Neural cell (in vitro differentiated cells): Measurements from ENCODE around the gene REC114. TPM values are rescaled to one million over a fixed set of nuclear protein-coding genes. Genes with fewer than 3 reads are reported as not detected.

Experiments used
- H2AFZ ChIP-seq: fragments of 200-600, 300-800 bp; sonication (generic), shearing (Covaris generic); 2 replicates; pipeline ENCODE4 v1.6.0; 2014; ENCODE audit warnings: low read depth, mild to moderate bottlenecking, antibody characterized with exemption, low read length, moderate library complexity
- H3F3A ChIP-seq: fragments of 200-600 bp; shearing (Covaris generic); 2 replicates; pipeline ENCODE4 v1.6.1; 2016; ENCODE audit warnings: mild to moderate bottlenecking, moderate library complexity, mixed read lengths, antibody characterized with exemption, low read length; ENCODE audit not compliant: insufficient read depth, poor library complexity, severe bottlenecking
- H3K27ac ChIP-seq: fragments of 200-600, 300-800 bp; sonication (generic), shearing (Covaris generic); 2 replicates; pipeline ENCODE4 v1.5.1; 2014; ENCODE audit warnings: mild to moderate bottlenecking, low read length, moderate library complexity
- H3K27me3 ChIP-seq: fragments of 300-800, 200-600 bp; sonication (generic), shearing (Covaris generic); 2 replicates; pipeline ENCODE4 v1.6.0; 2014; ENCODE audit warnings: mild to moderate bottlenecking, low read depth, low read length, moderate library complexity; ENCODE audit not compliant: insufficient read depth
- H3K36me3 ChIP-seq: fragments of 300-800, 200-600 bp; sonication (generic), shearing (Covaris generic); 2 replicates; pipeline ENCODE4 v1.5.1; 2014; ENCODE audit warnings: mild to moderate bottlenecking, antibody characterized with exemption, low read length, moderate library complexity; ENCODE audit not compliant: insufficient read depth
- H3K4me2 ChIP-seq: fragments of 300-800, 200-600 bp; sonication (generic), shearing (Covaris generic); 2 replicates; pipeline ENCODE4 v1.6.0; 2014; ENCODE audit warnings: mild to moderate bottlenecking, low read length
- H3K4me3 ChIP-seq: fragments of 300-800, 200-600 bp; sonication (generic), shearing (Covaris generic); 2 replicates; pipeline ENCODE4 v1.5.1; 2014; ENCODE audit warnings: mild to moderate bottlenecking, low read length, moderate library complexity
- H3K79me2 ChIP-seq: fragments of 200-600 bp; shearing (Covaris generic); replicated peaks from 2 replicates; pipeline ENCODE4 v1.6.0; 2014; ENCODE audit warnings: mild to moderate bottlenecking, low read length, moderate library complexity; ENCODE audit not compliant: insufficient read depth
- H3K9ac ChIP-seq: fragments of 300-800, 200-600 bp; sonication (generic), shearing (Covaris generic); 2 replicates; pipeline ENCODE4 v1.6.1; 2016; ENCODE audit warnings: mild to moderate bottlenecking, low read length, mixed read lengths
- H3K9me2 ChIP-seq: fragments of 200-600 bp; shearing (Covaris generic); 2 replicates; pipeline ENCODE4 v1.6.1; 2016; ENCODE audit warnings: mild to moderate bottlenecking, low read length, mixed read lengths; ENCODE audit not compliant: insufficient read depth
- H3K9me3 ChIP-seq: fragments of 200-600, 300-800 bp; sonication (generic), shearing (Covaris generic); 2 replicates; pipeline ENCODE4 v1.6.1; 2016; ENCODE audit warnings: mild to moderate bottlenecking, mixed run types, low read length, moderate library complexity, mixed read lengths
- H4K20me1 ChIP-seq: fragments of 200-600 bp; shearing (Covaris generic); 2 replicates; pipeline ENCODE4 v1.6.1; 2016; ENCODE audit warnings: mild to moderate bottlenecking, mixed run types; ENCODE audit not compliant: insufficient read depth
- CTCF ChIP-seq: fragments of 450-650 bp; IDR thresholded peaks from 2 replicates; pipeline ENCODE4 v1.5.1; 2014; ENCODE audit warnings: antibody characterized with exemption, mild to moderate bottlenecking, moderate library complexity; ENCODE audit not compliant: poor library complexity, severe bottlenecking
- EP300 ChIP-seq: fragments of 450-650 bp; conservative IDR thresholded peaks from 2 replicates; pipeline ENCODE4 v1.6.1; 2014; ENCODE audit warnings: antibody characterized with exemption, mild to moderate bottlenecking, moderate library complexity; ENCODE audit not compliant: poor library complexity, severe bottlenecking
- EZH2 ChIP-seq: fragments of 200-600, 300-800 bp; shearing (Covaris generic), sonication (generic); IDR thresholded peaks from 2 replicates; pipeline ENCODE4 v1.6.1; 2014; ENCODE audit warnings: antibody characterized with exemption, low read length, borderline replicate concordance, mild to moderate bottlenecking; ENCODE audit not compliant: insufficient read depth, poor library complexity, severe bottlenecking
- MXI1 ChIP-seq: fragments of 450-650 bp; conservative IDR thresholded peaks from 2 replicates; pipeline ENCODE4 v1.6.1; 2014; ENCODE audit warnings: antibody characterized with exemption, mild to moderate bottlenecking; ENCODE audit not compliant: poor library complexity, severe bottlenecking
- POLR2AphosphoS5 ChIP-seq: IDR thresholded peaks from 2 replicates; pipeline ENCODE4 v1.6.1; 2012
- RAD21 ChIP-seq: fragments of 450-650 bp; conservative IDR thresholded peaks from 2 replicates; pipeline ENCODE4 v1.6.1; 2014; ENCODE audit warnings: antibody characterized with exemption, mild to moderate bottlenecking, moderate library complexity
- SMC3 ChIP-seq: fragments of 450-650 bp; conservative IDR thresholded peaks from 2 replicates; pipeline ENCODE4 v1.6.1; 2014; ENCODE audit warnings: antibody characterized with exemption, mild to moderate bottlenecking, moderate library complexity; ENCODE audit not compliant: poor library complexity
- TAF1 ChIP-seq: IDR thresholded peaks from 2 replicates; pipeline ENCODE4 v1.6.1; 2012; ENCODE audit warnings: low read depth
- polyA plus RNA-seq: library from polyadenylated mRNA; depleted of rRNA; stranded (reverse); fragments of >200 nt; gene quantifications from 2 replicates; pipeline ENCODE4 v1.2.3, GENCODE V29; 2014
- TF ChIP-seq, protein P1 (sequence below): IDR thresholded peaks from 2 replicates; pipeline ENCODE4 v1.6.1; 2012; ENCODE audit warnings: borderline replicate concordance

REC114 gene
- polyA plus RNA-seq, 1 donor from 2014 or later: not detected

DNA sequence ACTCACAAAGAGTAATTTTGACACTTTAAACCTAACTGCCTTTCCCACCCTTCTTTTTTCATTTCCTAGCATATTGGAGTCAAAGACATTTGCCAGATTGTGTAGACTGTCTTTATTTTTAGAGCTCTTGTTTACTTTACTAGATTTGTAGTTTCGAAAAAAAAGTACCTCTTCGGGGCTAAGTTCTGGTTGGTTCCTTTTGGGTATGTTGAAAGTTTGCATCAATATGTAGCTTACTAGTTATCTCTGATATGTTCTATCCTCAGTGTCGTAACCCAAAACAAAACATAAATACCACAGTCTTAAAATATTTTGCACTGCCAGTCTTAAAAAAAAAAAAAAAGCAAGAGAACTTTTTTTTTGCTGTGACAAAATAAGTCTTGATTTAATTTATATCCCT is 52.2 kb downstream of the REC114 start:
- Histone ChIP-seq H3F3A (no peaks in the 10 kb centered on the region), H3K79me2 (no peaks in the 10 kb centered on the region), H4K20me1 (no peaks in the 10 kb centered on the region), H3K27me3 (no peaks in the 10 kb centered on the region), H3K9me3 (no peaks in the 10 kb centered on the region), H2AFZ (no peak overlapping the region), H3K4me3 (no peak overlapping the region), H3K27ac (no peak overlapping the region), H3K36me3 (no peaks in the 10 kb centered on the region), H3K9ac (no peak overlapping the region), H3K4me2 (no peak overlapping the region), H3K9me2 (no peaks in the 10 kb centered on the region)
- TF ChIP-seq CTCF: no peak
- no peak for TF ChIP-seq EZH2
- no peak for TF ChIP-seq SMC3
- no peak for TF ChIP-seq TAF1
- TF ChIP-seq, protein P1, sequence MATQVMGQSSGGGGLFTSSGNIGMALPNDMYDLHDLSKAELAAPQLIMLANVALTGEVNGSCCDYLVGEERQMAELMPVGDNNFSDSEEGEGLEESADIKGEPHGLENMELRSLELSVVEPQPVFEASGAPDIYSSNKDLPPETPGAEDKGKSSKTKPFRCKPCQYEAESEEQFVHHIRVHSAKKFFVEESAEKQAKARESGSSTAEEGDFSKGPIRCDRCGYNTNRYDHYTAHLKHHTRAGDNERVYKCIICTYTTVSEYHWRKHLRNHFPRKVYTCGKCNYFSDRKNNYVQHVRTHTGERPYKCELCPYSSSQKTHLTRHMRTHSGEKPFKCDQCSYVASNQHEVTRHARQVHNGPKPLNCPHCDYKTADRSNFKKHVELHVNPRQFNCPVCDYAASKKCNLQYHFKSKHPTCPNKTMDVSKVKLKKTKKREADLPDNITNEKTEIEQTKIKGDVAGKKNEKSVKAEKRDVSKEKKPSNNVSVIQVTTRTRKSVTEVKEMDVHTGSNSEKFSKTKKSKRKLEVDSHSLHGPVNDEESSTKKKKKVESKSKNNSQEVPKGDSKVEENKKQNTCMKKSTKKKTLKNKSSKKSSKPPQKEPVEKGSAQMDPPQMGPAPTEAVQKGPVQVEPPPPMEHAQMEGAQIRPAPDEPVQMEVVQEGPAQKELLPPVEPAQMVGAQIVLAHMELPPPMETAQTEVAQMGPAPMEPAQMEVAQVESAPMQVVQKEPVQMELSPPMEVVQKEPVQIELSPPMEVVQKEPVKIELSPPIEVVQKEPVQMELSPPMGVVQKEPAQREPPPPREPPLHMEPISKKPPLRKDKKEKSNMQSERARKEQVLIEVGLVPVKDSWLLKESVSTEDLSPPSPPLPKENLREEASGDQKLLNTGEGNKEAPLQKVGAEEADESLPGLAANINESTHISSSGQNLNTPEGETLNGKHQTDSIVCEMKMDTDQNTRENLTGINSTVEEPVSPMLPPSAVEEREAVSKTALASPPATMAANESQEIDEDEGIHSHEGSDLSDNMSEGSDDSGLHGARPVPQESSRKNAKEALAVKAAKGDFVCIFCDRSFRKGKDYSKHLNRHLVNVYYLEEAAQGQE: no peak
- no peak for TF ChIP-seq EP300
- no peak for TF ChIP-seq POLR2AphosphoS5
- no peak for TF ChIP-seq MXI1

DNA sequence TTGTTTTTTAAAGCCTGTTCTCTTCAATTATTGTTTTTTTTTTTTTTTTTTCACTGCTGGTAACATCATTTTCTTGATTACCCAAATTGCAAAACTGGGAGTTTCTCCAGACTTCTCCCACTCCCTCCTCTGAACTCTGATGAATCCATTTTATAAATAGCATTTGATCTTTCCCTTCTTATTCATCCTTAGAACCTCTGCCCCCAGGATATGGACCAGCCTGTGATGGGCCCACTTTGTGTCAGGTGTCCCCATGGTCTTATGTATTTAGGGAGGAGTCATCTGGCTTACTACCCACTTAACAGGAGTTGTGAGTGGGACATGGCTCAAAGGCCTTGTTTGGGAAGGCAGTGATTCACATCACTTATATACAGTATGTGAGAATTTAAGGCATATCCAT is 57.7 kb downstream of the REC114 start:
- Histone ChIP-seq H3F3A (no peaks in the 10 kb centered on the region), H4K20me1 (no peaks in the 10 kb centered on the region), H3K9me3 (no peaks in the 10 kb centered on the region), H3K4me3 (no peak overlapping the region), H3K9me2 (no peaks in the 10 kb centered on the region), H3K9ac (no peak overlapping the region), H3K36me3 (no peaks in the 10 kb centered on the region), H2AFZ (no peak overlapping the region), H3K4me2 (no peak overlapping the region), H3K79me2 (no peaks in the 10 kb centered on the region), H3K27me3 (no peaks in the 10 kb centered on the region), H3K27ac (no peak overlapping the region)
- TF ChIP-seq, protein P1: no peak
- TF ChIP-seq TAF1 (no peak), EZH2 (no peak), CTCF (no peak), EP300 (no peak), SMC3 (no peak), RAD21 (no peak), MXI1 (no peak), POLR2AphosphoS5 (no peak)
